ENCODE results near the gene GRB10.

Gene GRB10

DNA sequence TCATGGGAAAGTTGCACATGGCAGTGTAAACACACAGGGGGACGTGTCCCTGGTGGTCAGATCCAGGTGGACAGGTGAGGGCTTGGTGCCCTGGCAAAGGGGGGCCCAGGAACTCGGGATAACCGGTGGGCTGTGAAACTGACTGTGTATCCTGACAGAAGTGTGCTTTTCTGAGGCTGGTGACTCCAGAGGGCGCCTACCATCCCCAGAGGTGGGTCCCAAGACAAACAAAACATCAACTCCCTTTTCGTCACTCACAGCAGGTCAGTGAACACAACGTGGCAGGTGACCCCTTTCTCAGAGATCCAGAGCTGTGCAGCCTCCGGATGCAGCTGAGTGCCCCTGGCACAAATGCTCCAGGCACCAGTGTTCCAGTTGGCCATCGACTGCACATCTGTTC is 161.5 kb downstream of the GRB10 start:
- H3K36me3 Mint-ChIP-seq (ENCODE audit: low read depth), result no peaks in the 10 kb centered on the region
- H3K4me1 Mint-ChIP-seq (ENCODE audit: low read depth), result peaks cover 3% of the 10 kb centered on the region
- H3K9me3 Mint-ChIP-seq, result no peaks in the 10 kb centered on the region
- no peak for DNase-seq (ENCODE audit: low spot score)
- no peak overlapping the region for H3K4me3 Mint-ChIP-seq
- H3K27me3 Mint-ChIP-seq (ENCODE audit: low read depth), result peaks cover 29% of the 10 kb centered on the region
- no peak overlapping the region for H3K27ac Mint-ChIP-seq

DNA sequence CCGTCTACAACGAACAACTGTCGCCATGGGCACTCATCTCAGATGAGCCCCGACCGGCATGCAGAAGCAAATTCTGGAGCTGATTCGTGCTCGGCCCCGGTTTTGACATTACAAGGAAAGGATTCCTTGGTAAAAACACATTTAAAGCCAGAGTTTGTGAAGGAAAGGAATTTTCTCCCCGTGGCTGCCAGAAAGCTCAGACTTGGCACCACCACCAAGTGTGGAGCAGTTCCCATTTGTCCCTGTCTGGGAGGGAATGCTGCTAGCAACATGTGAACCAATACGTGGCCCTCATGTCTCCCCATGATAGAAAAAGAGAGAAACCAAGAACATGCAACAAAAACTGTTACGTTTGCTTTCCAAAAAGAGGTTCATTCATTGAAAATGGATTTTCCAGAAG is 162.3 kb downstream of the GRB10 start:
- no peak for DNase-seq (ENCODE audit: low spot score)
- no peaks in the 10 kb centered on the region for H3K36me3 Mint-ChIP-seq (ENCODE audit: low read depth)
- H3K27me3 Mint-ChIP-seq (ENCODE audit: low read depth), result peaks cover 26% of the 10 kb centered on the region
- H3K4me3 Mint-ChIP-seq, result no peak overlapping the region
- no peak overlapping the region for H3K27ac Mint-ChIP-seq
- peaks cover 3% of the 10 kb centered on the region for H3K4me1 Mint-ChIP-seq (ENCODE audit: low read depth)
- no peaks in the 10 kb centered on the region for H3K9me3 Mint-ChIP-seq

DNA sequence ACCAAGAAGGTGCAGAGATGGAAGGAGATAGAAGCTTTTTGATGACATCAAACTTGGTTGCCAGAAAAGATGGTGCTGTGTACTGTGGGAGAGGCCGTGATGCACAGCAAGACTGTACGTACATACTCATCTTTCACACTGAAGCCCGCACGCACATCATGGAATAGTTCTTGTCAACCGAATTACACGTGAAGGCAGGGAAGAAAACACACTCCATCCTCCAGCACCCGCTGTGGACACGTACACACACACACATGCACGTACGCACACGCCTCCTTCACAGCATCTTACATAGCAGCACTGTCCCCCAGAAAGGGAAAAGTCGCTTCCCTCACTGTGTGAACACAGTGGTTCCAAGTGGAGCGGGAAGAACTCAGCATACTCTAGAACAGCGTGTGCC is 163.0 kb downstream of the GRB10 start:
- H3K27ac Mint-ChIP-seq, result no peak overlapping the region
- H3K36me3 Mint-ChIP-seq (ENCODE audit: low read depth), result no peaks in the 10 kb centered on the region
- peaks cover 5% of the 10 kb centered on the region for H3K4me1 Mint-ChIP-seq (ENCODE audit: low read depth)
- peaks cover 24% of the 10 kb centered on the region for H3K27me3 Mint-ChIP-seq (ENCODE audit: low read depth)
- H3K4me3 Mint-ChIP-seq, result no peak overlapping the region
- no peak for DNase-seq (ENCODE audit: low spot score)
- no peaks in the 10 kb centered on the region for H3K9me3 Mint-ChIP-seq

DNA sequence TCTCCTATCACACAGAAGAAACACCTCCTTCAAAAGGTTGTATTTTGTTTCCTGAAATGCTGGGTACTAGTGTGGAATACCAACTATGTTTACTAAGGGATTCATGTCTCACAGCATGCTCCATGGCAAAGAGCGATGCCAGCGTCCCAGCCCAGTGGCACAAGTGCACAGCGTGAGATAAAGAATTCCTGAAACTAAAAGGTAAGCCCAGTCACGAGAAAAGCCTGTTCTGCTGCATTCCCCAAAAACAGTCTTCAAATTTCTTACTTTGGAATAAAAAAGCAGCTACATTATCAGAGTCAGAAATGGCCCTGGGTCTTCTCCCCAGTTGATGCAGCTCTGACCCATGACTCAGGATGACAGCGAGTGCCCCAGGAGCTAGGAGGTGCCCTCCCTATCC is 164.4 kb downstream of the GRB10 start:
- H3K27ac Mint-ChIP-seq, result no peak overlapping the region
- H3K4me1 Mint-ChIP-seq (ENCODE audit: low read depth), result peaks cover 15% of the 10 kb centered on the region
- DNase-seq (ENCODE audit: low spot score), result no peak
- no peak overlapping the region for H3K4me3 Mint-ChIP-seq
- peaks cover 24% of the 10 kb centered on the region for H3K27me3 Mint-ChIP-seq (ENCODE audit: low read depth)
- H3K36me3 Mint-ChIP-seq (ENCODE audit: low read depth), result no peaks in the 10 kb centered on the region
- H3K9me3 Mint-ChIP-seq, result no peaks in the 10 kb centered on the region

DNA sequence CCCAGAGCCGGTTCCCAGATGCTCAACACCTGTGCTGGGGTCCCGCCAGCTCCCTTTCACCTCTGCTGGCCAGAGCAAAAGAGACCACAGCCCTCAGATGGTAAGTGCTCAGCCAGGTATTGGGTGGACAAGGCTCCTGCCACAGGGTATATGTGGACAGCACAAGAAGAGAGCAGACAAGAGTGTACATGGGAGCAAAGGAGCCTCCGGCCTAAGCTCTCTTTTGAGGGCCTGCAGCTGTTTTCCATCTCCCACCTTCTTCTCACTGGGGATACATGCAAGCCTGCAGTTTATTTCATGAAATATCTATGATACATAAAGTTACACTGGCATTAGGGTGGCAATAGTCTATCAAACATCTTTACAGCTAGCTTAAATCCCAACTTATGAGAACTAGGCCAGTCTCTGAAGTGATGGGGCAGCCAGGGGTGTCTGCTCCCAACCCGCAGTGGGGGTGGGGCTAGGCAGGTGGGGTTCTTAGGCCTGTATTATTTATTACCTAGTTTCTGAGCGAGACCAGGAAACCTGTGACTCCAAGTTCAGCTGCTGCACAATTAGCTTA is 167.1 kb downstream of the GRB10 start:
- no peak for DNase-seq (ENCODE audit: low spot score)
- no peaks in the 10 kb centered on the region for H3K9me3 Mint-ChIP-seq
- H3K27ac Mint-ChIP-seq, result no peak overlapping the region
- peaks cover 34% of the 10 kb centered on the region for H3K4me1 Mint-ChIP-seq (ENCODE audit: low read depth)
- no peak overlapping the region for H3K4me3 Mint-ChIP-seq
- peaks cover 23% of the 10 kb centered on the region for H3K27me3 Mint-ChIP-seq (ENCODE audit: low read depth)
- H3K36me3 Mint-ChIP-seq (ENCODE audit: low read depth), result no peaks in the 10 kb centered on the region

DNA sequence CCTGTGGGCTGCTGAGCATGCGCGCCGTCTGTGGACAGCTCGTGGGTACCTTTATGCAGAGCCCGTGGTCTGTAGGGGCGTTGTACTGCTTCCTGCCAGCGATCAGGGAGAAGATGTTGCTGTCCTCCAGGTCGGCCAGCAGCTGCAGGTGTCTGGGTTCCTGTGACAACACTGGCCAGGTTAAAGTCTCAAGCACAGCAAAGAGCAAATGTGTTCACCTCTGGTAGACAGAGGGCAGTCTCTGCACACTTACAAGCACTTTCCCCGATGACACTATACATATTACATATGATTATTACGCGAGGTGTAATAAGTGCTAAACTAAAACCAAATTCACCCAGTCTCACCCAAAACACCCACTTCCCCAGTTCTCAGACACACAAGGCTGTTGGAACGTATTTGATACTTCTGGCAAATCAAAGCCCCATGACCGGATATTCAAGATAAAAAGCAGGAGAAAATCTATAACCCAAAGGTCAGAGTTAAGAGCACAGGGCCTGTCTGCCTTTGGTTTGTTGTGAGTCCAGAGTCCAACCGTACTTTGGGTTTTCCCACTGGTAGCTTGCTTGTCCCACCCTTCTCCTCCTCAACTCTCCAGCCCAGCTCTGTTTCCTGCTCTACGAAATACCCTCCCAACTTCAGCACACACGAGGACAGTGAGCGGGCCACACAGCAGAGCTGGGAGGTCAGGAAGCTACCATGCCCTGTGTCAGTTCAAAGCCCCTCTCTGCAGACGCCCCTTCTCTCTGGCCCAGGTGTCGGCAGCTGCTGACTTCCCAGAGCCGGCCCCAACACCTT is 167.8 kb downstream of the GRB10 start:
- Mint-ChIP-seq H3K9me3 (no peaks in the 10 kb centered on the region), H3K4me3 (no peak overlapping the region), H3K36me3 (ENCODE audit: low read depth) (peaks cover 2% of the 10 kb centered on the region), H3K27me3 (ENCODE audit: low read depth) (peaks cover 16% of the 10 kb centered on the region), H3K27ac (peak overlapping the region; percentile 17), H3K4me1 (ENCODE audit: low read depth) (peaks cover 41% of the 10 kb centered on the region)
- DNase-seq (ENCODE audit: low spot score), result no peak

DNA sequence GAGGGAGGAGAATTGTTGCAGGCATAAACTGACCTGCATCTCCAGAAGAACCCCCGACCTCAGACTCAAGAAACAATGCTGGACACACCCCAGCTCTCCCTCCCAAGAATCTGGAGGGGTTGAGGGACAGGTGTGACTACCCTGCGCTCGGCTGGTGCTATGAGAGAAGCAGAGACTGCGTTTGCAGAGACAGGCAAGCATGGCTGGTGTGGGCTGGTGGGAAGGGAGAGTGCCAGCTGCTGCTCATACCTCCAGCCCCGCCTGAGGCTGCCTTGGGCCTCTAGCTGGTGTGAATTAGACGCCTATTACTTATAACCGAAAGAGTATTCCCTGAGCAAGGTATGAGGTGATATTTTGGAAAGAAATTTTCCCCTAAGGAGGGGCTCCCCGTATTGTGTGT is 169.2 kb downstream of the GRB10 start:
- no peak for DNase-seq (ENCODE audit: low spot score)
- no peak overlapping the region for H3K4me3 Mint-ChIP-seq
- H3K27ac Mint-ChIP-seq, result no peak overlapping the region
- peaks cover 5% of the 10 kb centered on the region for H3K27me3 Mint-ChIP-seq (ENCODE audit: low read depth)
- H3K4me1 Mint-ChIP-seq (ENCODE audit: low read depth), result peaks cover 47% of the 10 kb centered on the region
- peaks cover 2% of the 10 kb centered on the region for H3K9me3 Mint-ChIP-seq
- H3K36me3 Mint-ChIP-seq (ENCODE audit: low read depth), result peaks cover 2% of the 10 kb centered on the region

DNA sequence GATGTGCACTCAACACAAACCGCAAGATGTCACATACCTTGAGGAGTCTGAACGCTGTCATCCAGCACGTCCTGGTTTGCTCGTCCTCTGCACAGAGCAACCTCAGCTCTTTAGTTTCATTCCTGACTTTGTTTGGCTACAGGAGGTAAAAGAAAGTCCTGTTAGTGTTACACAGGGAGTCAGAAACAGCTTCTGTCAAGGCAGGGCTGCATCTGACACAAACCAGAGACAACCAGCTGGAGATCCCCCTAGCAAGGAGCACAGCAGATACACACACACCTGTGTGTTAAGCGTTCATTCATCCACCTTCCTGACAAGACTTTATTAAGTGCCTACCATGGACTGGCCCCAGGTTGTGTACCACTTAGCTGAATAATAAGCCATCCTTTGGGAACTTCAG is 170.0 kb downstream of the GRB10 start:
- Mint-ChIP-seq H3K27ac (no peak overlapping the region), H3K36me3 (ENCODE audit: low read depth) (peaks cover 9% of the 10 kb centered on the region), H3K27me3 (ENCODE audit: low read depth) (peaks cover 4% of the 10 kb centered on the region), H3K4me1 (ENCODE audit: low read depth) (peaks cover 54% of the 10 kb centered on the region), H3K4me3 (no peak overlapping the region), H3K9me3 (peaks cover 10% of the 10 kb centered on the region)
- no peak for DNase-seq (ENCODE audit: low spot score)

DNA sequence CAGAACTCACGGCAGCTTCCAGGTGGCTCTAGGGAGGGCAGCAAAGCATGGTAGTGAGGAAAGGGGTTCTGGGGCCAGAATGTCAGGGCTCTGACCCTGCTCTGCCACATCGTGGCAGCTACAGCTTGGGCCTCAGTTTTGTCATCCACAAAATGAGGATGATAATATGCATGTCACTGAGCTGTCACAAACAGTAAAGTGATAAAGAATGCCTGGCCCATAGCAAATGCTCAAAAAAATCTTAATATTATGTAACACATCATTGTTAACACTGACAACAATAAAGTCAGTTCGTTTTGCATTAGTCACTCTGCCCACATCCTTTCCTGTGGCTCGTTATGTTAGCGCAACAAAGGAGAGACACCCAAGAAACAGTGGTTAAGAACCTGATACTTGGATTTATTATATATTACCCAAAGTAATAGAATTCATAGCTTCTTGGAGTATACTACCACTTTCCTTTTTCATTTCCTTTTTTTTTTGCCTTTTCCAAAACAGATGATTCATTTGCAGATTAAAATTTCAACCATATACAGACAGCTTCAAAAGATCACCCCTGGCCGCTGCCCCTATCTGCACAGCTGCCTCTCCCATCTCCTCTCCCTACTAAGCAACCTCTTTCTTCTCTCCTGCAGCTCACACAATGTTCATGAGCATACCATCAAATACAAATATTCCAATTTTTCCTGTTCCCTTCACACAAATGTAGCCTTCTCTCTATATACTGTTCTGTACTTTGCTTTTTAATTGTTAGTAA is 172.0 kb downstream of the GRB10 start:
- Mint-ChIP-seq H3K27ac (peak overlapping the region; percentile 53), H3K36me3 (ENCODE audit: low read depth) (peaks cover 15% of the 10 kb centered on the region), H3K4me3 (peak overlapping the region; percentile 64), H3K27me3 (ENCODE audit: low read depth) (peaks cover 4% of the 10 kb centered on the region), H3K9me3 (peaks cover 19% of the 10 kb centered on the region), H3K4me1 (ENCODE audit: low read depth) (peaks cover 56% of the 10 kb centered on the region)
- DNase-seq (ENCODE audit: low spot score), result peak; percentile 54

DNA sequence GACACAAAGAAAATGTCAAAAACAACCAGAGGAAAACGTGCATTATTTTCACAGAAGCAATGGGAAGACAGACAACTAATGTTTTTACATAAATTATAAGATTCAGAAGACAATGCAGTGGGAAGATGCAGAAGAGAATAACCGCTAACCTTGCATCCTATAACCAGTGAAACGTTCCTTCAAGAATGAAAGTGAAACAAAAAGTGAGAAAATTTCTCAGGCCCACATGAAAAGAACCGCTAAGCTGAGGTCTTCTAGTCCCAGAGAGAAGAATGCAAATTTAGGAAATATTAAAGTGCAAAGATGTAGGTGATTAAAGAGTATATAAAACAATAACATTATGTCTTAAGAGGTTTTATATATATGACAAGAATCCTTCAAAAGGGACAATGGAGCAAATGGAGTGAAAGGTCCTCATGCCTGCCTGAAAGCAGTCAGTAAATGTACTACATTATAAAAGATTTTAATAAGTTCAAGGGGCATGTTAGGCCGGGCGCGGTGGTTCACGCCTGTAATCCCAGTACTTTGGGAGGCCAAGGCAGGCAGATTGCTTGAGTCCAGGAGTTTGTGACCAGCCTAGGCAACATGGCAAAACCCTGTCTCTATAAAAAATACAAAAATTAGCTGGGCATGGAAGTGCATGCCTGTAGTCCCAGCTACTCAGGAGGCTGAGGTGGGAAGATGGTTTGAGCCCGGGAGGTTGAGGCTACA is 174.3 kb downstream of the GRB10 start:
- peaks cover 15% of the 10 kb centered on the region for H3K36me3 Mint-ChIP-seq (ENCODE audit: low read depth)
- peaks cover 4% of the 10 kb centered on the region for H3K27me3 Mint-ChIP-seq (ENCODE audit: low read depth)
- peaks cover 43% of the 10 kb centered on the region for H3K4me1 Mint-ChIP-seq (ENCODE audit: low read depth)
- peak overlapping the region; percentile 7 for H3K4me3 Mint-ChIP-seq
- peaks cover 19% of the 10 kb centered on the region for H3K9me3 Mint-ChIP-seq
- no peak for DNase-seq (ENCODE audit: low spot score)
- H3K27ac Mint-ChIP-seq, result peak overlapping the region; percentile 14

DNA sequence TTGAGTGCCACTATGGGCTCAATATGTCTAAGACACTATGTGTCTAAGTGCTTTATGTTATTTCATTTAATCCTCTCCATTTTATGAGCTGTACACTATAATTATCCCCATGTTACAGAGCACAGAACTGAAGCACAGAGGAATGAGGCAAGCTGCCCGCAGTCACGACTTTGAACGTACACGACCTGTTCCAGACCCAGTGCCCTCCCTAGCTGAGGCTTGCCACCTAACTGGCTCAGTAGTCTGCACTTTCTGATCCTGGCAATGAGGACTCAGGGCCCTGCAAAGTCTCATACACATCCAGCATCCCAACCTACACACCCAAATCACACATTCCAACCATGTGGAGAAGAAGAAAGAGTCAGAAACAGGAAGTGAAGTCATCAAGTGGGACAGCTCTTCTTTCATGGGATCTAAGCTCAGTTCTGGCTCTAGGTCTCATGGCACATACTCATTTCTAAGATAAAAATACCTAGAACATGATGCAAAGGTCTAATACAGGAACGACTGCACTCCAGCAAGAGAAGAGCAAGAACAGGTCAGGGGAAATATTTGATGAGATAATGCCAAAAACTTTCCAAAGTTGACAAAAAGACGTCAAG is 175.1 kb downstream of the GRB10 start:
- DNase-seq (ENCODE audit: low spot score), result no peak
- Mint-ChIP-seq H3K9me3 (peaks cover 19% of the 10 kb centered on the region), H3K36me3 (ENCODE audit: low read depth) (peaks cover 15% of the 10 kb centered on the region), H3K27me3 (ENCODE audit: low read depth) (peaks cover 4% of the 10 kb centered on the region), H3K4me3 (peak overlapping the region; percentile 7), H3K27ac (peak overlapping the region; percentile 14), H3K4me1 (ENCODE audit: low read depth) (peaks cover 39% of the 10 kb centered on the region)

DNA sequence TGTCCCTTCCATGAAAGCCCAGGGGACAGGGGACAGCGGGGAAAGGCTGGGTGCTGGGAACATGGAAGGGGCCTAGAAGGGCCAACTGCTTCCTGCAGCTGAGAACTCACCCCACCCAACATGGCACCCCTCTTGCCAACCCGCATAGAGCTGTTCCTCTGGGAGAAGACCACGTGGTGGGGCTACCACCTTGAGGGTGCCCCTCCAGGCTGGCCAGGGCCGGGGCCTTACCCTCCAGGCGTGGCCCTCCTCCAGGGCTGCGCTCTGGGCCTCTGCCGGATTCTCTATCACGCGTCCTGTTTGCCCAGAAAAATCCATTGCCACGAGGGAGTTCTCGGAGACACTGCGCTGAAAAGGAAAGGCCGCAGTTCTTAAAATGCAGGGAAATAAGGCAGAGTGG is 177.6 kb downstream of the GRB10 start:
- Mint-ChIP-seq H3K27ac (no peak overlapping the region), H3K9me3 (peaks cover 19% of the 10 kb centered on the region), H3K4me3 (no peak overlapping the region), H3K36me3 (ENCODE audit: low read depth) (peaks cover 15% of the 10 kb centered on the region), H3K4me1 (ENCODE audit: low read depth) (peaks cover 32% of the 10 kb centered on the region), H3K27me3 (ENCODE audit: low read depth) (peaks cover 2% of the 10 kb centered on the region)
- DNase-seq (ENCODE audit: low spot score), result no peak

DNA sequence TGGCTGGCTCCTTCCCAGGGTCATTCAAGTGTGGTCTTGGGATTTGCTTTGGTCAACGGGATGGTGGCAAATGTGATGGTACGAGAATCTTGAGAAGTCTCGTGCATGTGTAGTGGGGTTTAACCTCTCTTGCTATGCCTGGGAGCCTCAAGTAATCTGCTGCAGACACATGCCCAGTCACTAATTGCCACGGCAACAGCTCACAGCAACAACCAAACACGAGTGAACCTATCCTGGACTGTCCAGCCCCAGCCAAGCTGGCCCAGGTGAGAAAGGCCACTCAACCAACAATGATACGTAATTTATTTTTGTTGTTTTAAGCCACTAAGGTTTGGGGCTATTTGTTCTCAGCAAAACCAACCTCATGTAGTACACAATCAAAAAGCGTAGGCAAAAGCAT is 179.4 kb downstream of the GRB10 start:
- peaks cover 2% of the 10 kb centered on the region for H3K27me3 Mint-ChIP-seq (ENCODE audit: low read depth)
- H3K9me3 Mint-ChIP-seq, result peaks cover 15% of the 10 kb centered on the region
- peaks cover 13% of the 10 kb centered on the region for H3K36me3 Mint-ChIP-seq (ENCODE audit: low read depth)
- no peak overlapping the region for H3K4me3 Mint-ChIP-seq
- peaks cover 32% of the 10 kb centered on the region for H3K4me1 Mint-ChIP-seq (ENCODE audit: low read depth)
- H3K27ac Mint-ChIP-seq, result no peak overlapping the region
- no peak for DNase-seq (ENCODE audit: low spot score)

Measured in T-helper 2 cell treated with Interferon-gamma antibody and Interleukin-4, amounts not matched to agents 5 μg/mL and 100 μg/mL, for 36 hours (primary cell).